Panc1 (cell line): ENCODE data around the gene XIRP2. TPM values are rescaled to one million over a fixed set of nuclear protein-coding genes. Genes with fewer than 3 reads are reported as not detected.

Experiments used
- ATAC-seq: fragments of 200-7000 bp; cut with Tn5 transposase; 2 replicates; pipeline ENCODE4 v1.9.1; 2020; ENCODE audit warnings: mild to moderate bottlenecking, moderate library complexity
- BruUV-seq: library from RNA; stranded (reverse); fragments of 400-500 nt; replicated peaks from 2 replicates; lab custom pipeline; 2021; lab: Mats Ljungman, UMichigan
- CTCF ChIA-PET: fragments of 300-600 bp; sonication (Branson Sonifier 250); formaldehyde crosslinking; loops from one replicate; lab custom pipeline; 2022; ENCODE audit warnings: antibody characterized with exemption; lab: Charles Lee
- POLR2A ChIA-PET: fragments of 300-600 bp; sonication (Branson Sonifier 250); formaldehyde crosslinking; loops from one replicate; lab custom pipeline; 2022; ENCODE audit warnings: antibody characterized with exemption; lab: Charles Lee
- DNase-seq: peaks from one replicate; pipeline ENCODE4 v3.0.0-alpha.2; 2010; ENCODE audit warnings: low read depth, low spot score
- H3K27ac ChIP-seq: 2 replicates; pipeline ENCODE4 v1.5.1; 2011; ENCODE audit warnings: mild to moderate bottlenecking, low read length, inconsistent platforms
- H3K27me3 ChIP-seq: fragments of 200-500 bp; sonication (Bioruptor generic); 2 replicates; pipeline ENCODE4 v1.6.0; 2014; ENCODE audit warnings: low read length, inconsistent platforms; ENCODE audit not compliant: control insufficient read depth, insufficient read depth
- H3K36me3 ChIP-seq: fragments of 200-500 bp; sonication (Bioruptor generic); 2 replicates; pipeline ENCODE4 v1.5.1; 2014; ENCODE audit warnings: inconsistent platforms, mild to moderate bottlenecking, low read length, moderate library complexity; ENCODE audit not compliant: control insufficient read depth, insufficient read depth
- H3K4me1 ChIP-seq: 2 replicates; pipeline ENCODE4 v1.5.1; 2011; ENCODE audit warnings: inconsistent platforms, mild to moderate bottlenecking, low read length, moderate library complexity; ENCODE audit not compliant: control insufficient read depth, insufficient read depth
- H3K4me3 ChIP-seq, 2 experiments: 2 replicates each; pipeline ENCODE4 v1.5.1; 2011 to 2012; ENCODE audit warnings: low read depth in 2 of 2, low read length in 2 of 2, mild to moderate bottlenecking in 2 of 2, inconsistent platforms in 1 of 2, moderate library complexity in 1 of 2
- H3K9me3 ChIP-seq: fragments of 200-500 bp; sonication (Bioruptor generic); 2 replicates; pipeline ENCODE4 v1.5.1; 2014; ENCODE audit warnings: low read depth, mild to moderate bottlenecking, inconsistent platforms, low read length, moderate library complexity; ENCODE audit not compliant: control insufficient read depth, insufficient read depth
- CTCF ChIP-seq: fragments of 450-650 bp; IDR thresholded peaks from 2 replicates; pipeline ENCODE4 v1.5.1; 2017; ENCODE audit warnings: mild to moderate bottlenecking
- POLR2AphosphoS5 ChIP-seq: IDR thresholded peaks from 2 replicates; pipeline ENCODE4 v1.6.1; 2012; ENCODE audit warnings: mild to moderate bottlenecking, low read depth, low read length, moderate library complexity
- SIN3A ChIP-seq: IDR thresholded peaks from 2 replicates; pipeline ENCODE4 v1.6.1; 2012; ENCODE audit warnings: low read depth, mild to moderate bottlenecking, low read length, moderate library complexity, borderline replicate concordance; ENCODE audit not compliant: insufficient read depth
- TCF7L2 ChIP-seq: IDR thresholded peaks from 2 replicates; pipeline ENCODE4 v1.6.1; 2011; ENCODE audit warnings: mild to moderate bottlenecking, low read depth, low read length, inconsistent platforms
- in situ Hi-C: cut with HindIII; loops from 2 replicates; pipeline ENCODE4 v1.10.0; 2016; ENCODE audit warnings: low sequenced_read_pairs, low pct_unique_long_range_greater_than_20kb
- intact Hi-C: fragments of 100-400 bp; cut with micrococcal nuclease; formaldehyde crosslinking; loops from one replicate; pipeline ENCODE4 v1.10.0; 2022; ENCODE audit not compliant: unreplicated experiment
- total RNA-seq: library from RNA; stranded (reverse); gene quantifications from one replicate; pipeline ENCODE4 v1.2.1, GENCODE V29; 2021; ENCODE audit not compliant: unreplicated experiment
- TF ChIP-seq, protein P1 (sequence below), 2 experiments: IDR thresholded peaks; 2 replicates each; pipeline ENCODE4 v1.6.1; 2011 to 2012; ENCODE audit warnings: low read depth in 2 of 2, control low read depth in 1 of 2, low read length in 1 of 2, mild to moderate bottlenecking in 1 of 2, moderate library complexity in 1 of 2; ENCODE audit not compliant: insufficient read depth in 1 of 2

The XIRP2 gene
- total RNA-seq, 1 experiment from 2014 or later, result not detected

DNA sequence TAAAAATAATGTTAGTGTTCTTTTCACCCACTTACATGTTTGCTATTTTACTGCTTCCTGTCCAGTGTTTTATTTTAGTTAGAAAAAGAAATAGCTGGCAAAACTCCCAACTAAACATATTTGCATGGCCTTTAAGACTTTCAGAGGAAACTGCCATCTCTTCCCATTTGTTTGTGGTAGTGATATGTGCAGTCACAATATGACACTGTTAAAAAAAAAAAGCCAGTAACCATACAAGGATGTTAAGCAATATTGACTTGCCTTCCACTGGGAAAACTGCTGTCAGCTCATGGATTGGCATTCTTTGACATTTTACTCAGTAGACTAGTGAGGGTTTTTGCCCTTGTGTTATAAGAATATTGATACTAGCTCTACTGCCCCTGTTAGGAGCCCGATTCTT lies 29.1 kb downstream of the XIRP2 start:
- Histone ChIP-seq H3K27ac (no peak overlapping the region), H3K4me3 (no peak overlapping the region), H3K36me3 (no peaks in the 10 kb centered on the region), H3K4me1 (no peaks in the 10 kb centered on the region), H3K27me3 (no peaks in the 10 kb centered on the region), H3K9me3 (no peaks in the 10 kb centered on the region)
- DNase-seq, result no peak
- intact Hi-C loops (no loop called here), in situ Hi-C loops (no loop called here)
- no TSS peak for BruUV-seq
- TF ChIP-seq TCF7L2 (no peak), POLR2AphosphoS5 (no peak), CTCF (no peak), SIN3A (no peak)
- TF ChIP-seq, protein P1, sequence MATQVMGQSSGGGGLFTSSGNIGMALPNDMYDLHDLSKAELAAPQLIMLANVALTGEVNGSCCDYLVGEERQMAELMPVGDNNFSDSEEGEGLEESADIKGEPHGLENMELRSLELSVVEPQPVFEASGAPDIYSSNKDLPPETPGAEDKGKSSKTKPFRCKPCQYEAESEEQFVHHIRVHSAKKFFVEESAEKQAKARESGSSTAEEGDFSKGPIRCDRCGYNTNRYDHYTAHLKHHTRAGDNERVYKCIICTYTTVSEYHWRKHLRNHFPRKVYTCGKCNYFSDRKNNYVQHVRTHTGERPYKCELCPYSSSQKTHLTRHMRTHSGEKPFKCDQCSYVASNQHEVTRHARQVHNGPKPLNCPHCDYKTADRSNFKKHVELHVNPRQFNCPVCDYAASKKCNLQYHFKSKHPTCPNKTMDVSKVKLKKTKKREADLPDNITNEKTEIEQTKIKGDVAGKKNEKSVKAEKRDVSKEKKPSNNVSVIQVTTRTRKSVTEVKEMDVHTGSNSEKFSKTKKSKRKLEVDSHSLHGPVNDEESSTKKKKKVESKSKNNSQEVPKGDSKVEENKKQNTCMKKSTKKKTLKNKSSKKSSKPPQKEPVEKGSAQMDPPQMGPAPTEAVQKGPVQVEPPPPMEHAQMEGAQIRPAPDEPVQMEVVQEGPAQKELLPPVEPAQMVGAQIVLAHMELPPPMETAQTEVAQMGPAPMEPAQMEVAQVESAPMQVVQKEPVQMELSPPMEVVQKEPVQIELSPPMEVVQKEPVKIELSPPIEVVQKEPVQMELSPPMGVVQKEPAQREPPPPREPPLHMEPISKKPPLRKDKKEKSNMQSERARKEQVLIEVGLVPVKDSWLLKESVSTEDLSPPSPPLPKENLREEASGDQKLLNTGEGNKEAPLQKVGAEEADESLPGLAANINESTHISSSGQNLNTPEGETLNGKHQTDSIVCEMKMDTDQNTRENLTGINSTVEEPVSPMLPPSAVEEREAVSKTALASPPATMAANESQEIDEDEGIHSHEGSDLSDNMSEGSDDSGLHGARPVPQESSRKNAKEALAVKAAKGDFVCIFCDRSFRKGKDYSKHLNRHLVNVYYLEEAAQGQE (IDR thresholded peaks at IDR 0.05; ENCODE audit: insufficient read depth in 1 of 2, low read depth in 2 of 2, low read length in 1 of 2), result no peak
- POLR2A ChIA-PET, result interaction anchor here (0.5 kb wide), 1 partner anchor 78 kb away, joined by 3 read pairs; no protein-coding TSS in a partner anchor
- CTCF ChIA-PET, result no interaction called here
- ATAC-seq, result no peak

GRCh38 chr2:166921261-166921896 lies 33.1 kb downstream of the XIRP2 start:
- ChIA-PET CTCF (no interaction called here), POLR2A (no interaction called here)
- Histone ChIP-seq H3K4me3 (no peak overlapping the region), H3K27me3 (no peaks in the 10 kb centered on the region), H3K36me3 (no peaks in the 10 kb centered on the region), H3K9me3 (no peaks in the 10 kb centered on the region), H3K4me1 (no peaks in the 10 kb centered on the region), H3K27ac (no peak overlapping the region)
- TF ChIP-seq TCF7L2 (no peak), POLR2AphosphoS5 (no peak), CTCF (no peak), SIN3A (no peak)
- TF ChIP-seq, protein P1 (IDR thresholded peaks at IDR 0.05; ENCODE audit: insufficient read depth in 1 of 2, low read depth in 2 of 2, low read length in 1 of 2), result no peak
- no peak for DNase-seq
- in situ Hi-C loops (no loop called here), intact Hi-C loops (no loop called here)
- ATAC-seq, result no peak
- BruUV-seq, result no TSS peak
